Adipose tissue (tissue), 3 donors: ENCODE measurements around the gene ANKRD55. TPM values are rescaled to one million over a fixed set of nuclear protein-coding genes. Genes with fewer than 3 reads are reported as not detected.
"Not testable (repeated sequence)": the region's sequence is repeated elsewhere in the genome, so short reads cannot be mapped to it uniquely, and the experiment has no call there.

Experiments used
- H3K27ac ChIP-seq: one replicate; pipeline ENCODE4 v1.5.1; 2013; ENCODE audit warnings: low read depth, low read length
- WGBS, 3 donors: extraction: QIAGEN DNeasy Blood & Tissue Kit; methylation state at CpG; one replicate each; pipeline ENCODE4 v1.1.7; 2013; 5-methylcytosine and 5-hydroxymethylcytosine counted together
- polyA plus RNA-seq, 3 donors: library from polyadenylated mRNA; stranded (reverse); fragments of 200-250 nt; gene quantifications; one replicate each; pipeline ENCODE4 v1.2.3, GENCODE V29; 2013
- donor health status: healthy with polysubstance abuse.
- donor health status: Bipolar disorder and iron deficiency.
- donor health status: healthy.

The ANKRD55 gene
- polyA plus RNA-seq, 3 donors: 0.07 to 0.34 (median 0.20) TPM

- not testable (repeated sequence) for H3K27ac ChIP-seq
- 89 to 95% (median 94%) methylated on average over 25 to 27 of the region's 30 CpGs for WGBS, 3 donors
Measured at GRCh38 chr5:56257763-56258529, 24.8 kb upstream of the ANKRD55 start.

- no peak overlapping the region for H3K27ac ChIP-seq
Measured at GRCh38 chr5:56257010-56257409, 23.9 kb upstream of the ANKRD55 start.

GRCh38 chr5:56255502-56255901, 22.4 kb upstream of the ANKRD55 start:
- no peak overlapping the region for H3K27ac ChIP-seq
- 67 to 87% (median 77%) methylated on average over 1 of the region's 1 CpG for WGBS, 3 donors

- H3K27ac ChIP-seq: no peak overlapping the region
- WGBS, 3 donors: 85 to 95% (median 94%) methylated on average over 6 of the region's 6 CpGs
Measured at GRCh38 chr5:56253924-56254323, 20.8 kb upstream of the ANKRD55 start.

- WGBS, 3 donors: 61 to 65% (median 64%) methylated on average over 2 of the region's 2 CpGs
- no peak overlapping the region for H3K27ac ChIP-seq
Measured at GRCh38 chr5:56253126-56253525, 20.0 kb upstream of the ANKRD55 start.

- H3K27ac ChIP-seq: no peak overlapping the region
- WGBS, 3 donors: 49 to 87% (median 53%) methylated on average over 4 of the region's 4 CpGs
Measured at GRCh38 chr5:56251918-56252553, 18.9 kb upstream of the ANKRD55 start.

GRCh38 chr5:56251440-56251839, 18.3 kb upstream of the ANKRD55 start:
- H3K27ac ChIP-seq: no peak overlapping the region

- H3K27ac ChIP-seq: no peak overlapping the region
- 80 to 95% (median 93%) methylated on average over 3 of the region's 3 CpGs for WGBS, 3 donors
Measured at GRCh38 chr5:56250011-56250410, 16.9 kb upstream of the ANKRD55 start.

GRCh38 chr5:56249085-56249484, 16.0 kb upstream of the ANKRD55 start:
- H3K27ac ChIP-seq: not testable (repeated sequence)
- 72 to 95% (median 95%) methylated on average over 5 of the region's 5 CpGs for WGBS, 3 donors

GRCh38 chr5:56247592-56247991, 14.5 kb upstream of the ANKRD55 start:
- WGBS, 3 donors: 18 to 73% (median 29%) methylated on average over 3 of the region's 3 CpGs
- H3K27ac ChIP-seq: no peak overlapping the region

- no peak overlapping the region for H3K27ac ChIP-seq
Measured at GRCh38 chr5:56246769-56247168, 13.6 kb upstream of the ANKRD55 start.

GRCh38 chr5:56245481-56245880, 12.4 kb upstream of the ANKRD55 start:
- WGBS, 3 donors: 81 to 96% (median 94%) methylated on average over 2 of the region's 2 CpGs

More at GRCh38 chr5:56246769-56247168, 13.6 kb upstream of the ANKRD55 start:
- WGBS, 3 donors: 96 to 98% (median 96%) methylated on average over 6 of the region's 6 CpGs

GRCh38 chr5:56244627-56245026, 11.5 kb upstream of the ANKRD55 start:
- H3K27ac ChIP-seq: no peak overlapping the region

More at GRCh38 chr5:56245481-56245880, 12.4 kb upstream of the ANKRD55 start:
- H3K27ac ChIP-seq: no peak overlapping the region

GRCh38 chr5:56242271-56242670, 9.1 kb upstream of the ANKRD55 start:
- H3K27ac ChIP-seq: not testable (repeated sequence)
- WGBS, 3 donors: 84 to 90% (median 88%) methylated on average over 1 of the region's 1 CpG

- WGBS, 3 donors: 56 to 87% (median 82%) methylated on average over 1 of the region's 1 CpG
Measured at GRCh38 chr5:56232538-56232937, 592 bp downstream of the ANKRD55 start.

GRCh38 chr5:56230576-56230975, 2.6 kb downstream of the ANKRD55 start:
- no peak overlapping the region for H3K27ac ChIP-seq

More at GRCh38 chr5:56232538-56232937, 592 bp downstream of the ANKRD55 start:
- no peak overlapping the region for H3K27ac ChIP-seq

- 58 to 72% (median 70%) methylated on average over 7 of the region's 7 CpGs for WGBS, 3 donors
- H3K27ac ChIP-seq: no peak overlapping the region
Measured at GRCh38 chr5:56229111-56229510, 4.0 kb downstream of the ANKRD55 start.

GRCh38 chr5:56228631-56229030, 4.5 kb downstream of the ANKRD55 start:
- H3K27ac ChIP-seq: no peak overlapping the region
- WGBS, 3 donors: 71 to 84% (median 73%) methylated on average over 6 of the region's 6 CpGs

- 74 to 90% (median 88%) methylated on average over 5 of the region's 5 CpGs for WGBS, 3 donors
- no peak overlapping the region for H3K27ac ChIP-seq
Measured at GRCh38 chr5:56227691-56228090, 5.4 kb downstream of the ANKRD55 start.

GRCh38 chr5:56223298-56223697, 9.8 kb downstream of the ANKRD55 start:
- not testable (repeated sequence) for H3K27ac ChIP-seq
